ENCODE data around the gene SNX19.

- TF ChIP-seq CTCF (IDR thresholded peaks at IDR 0.05) (no peak), POLR2A (IDR thresholded peaks at IDR 0.05) (no peak), POLR2AphosphoS5 (IDR thresholded peaks at IDR 0.05) (no peak)
Measured at GRCh38 chr11:130908061-130908460, 8.2 kb downstream of the SNX19 start.
